WTC11 (cell line): ENCODE measurements around the gene UNC13D. TPM values are rescaled to one million over a fixed set of nuclear protein-coding genes. Genes with fewer than 3 reads are reported as not detected.

Experiments used
- ATAC-seq: fragments of 200-7000 bp; cut with Tn5 transposase; 2 replicates; pipeline ENCODE4 v1.10.0; 2021; ENCODE audit warnings: mild to moderate bottlenecking, moderate library complexity
- CTCF ChIA-PET: fragments of 300-600 bp; sonication (Branson Sonifier 250); formaldehyde crosslinking; loops from one replicate; lab custom pipeline; 2021; ENCODE audit warnings: antibody characterized with exemption; lab: Charles Lee
- POLR2A ChIA-PET: fragments of 350-600 bp; sonication (Branson Sonifier 250); formaldehyde crosslinking; loops from one replicate; lab custom pipeline; 2021; ENCODE audit warnings: antibody characterized with exemption; lab: Charles Lee
- DNase-seq: peaks from one replicate; pipeline ENCODE4 v3.0.0; 2021; ENCODE audit warnings: low spot score
- H3K27ac Mint-ChIP-seq: 2 replicates; pipeline ENCODE4 v1.8.0; 2021; ENCODE audit warnings: mixed read lengths
- H3K27me3 Mint-ChIP-seq: 2 replicates; pipeline ENCODE4 v1.8.0; 2021; ENCODE audit warnings: low read depth, mild to moderate bottlenecking, moderate library complexity, mixed read lengths
- H3K36me3 Mint-ChIP-seq: 2 replicates; pipeline ENCODE4 v1.8.0; 2021; ENCODE audit warnings: mixed read lengths
- H3K4me1 Mint-ChIP-seq: 2 replicates; pipeline ENCODE4 v1.8.0; 2022; ENCODE audit warnings: mixed read lengths
- H3K4me3 Mint-ChIP-seq: 2 replicates; pipeline ENCODE4 v1.8.0; 2021; ENCODE audit warnings: mild to moderate bottlenecking, moderate library complexity, mixed read lengths
- H3K9me3 Mint-ChIP-seq: 2 replicates; pipeline ENCODE4 v1.8.0; 2021; ENCODE audit warnings: mixed read lengths
- AR ChIP-seq: fragments of 250-450 bp; sonication (Bioruptor Pico); IDR thresholded peaks from 2 replicates; pipeline ENCODE4 v1.9.0; 2021; ENCODE audit warnings: mild to moderate bottlenecking
- CDX4 ChIP-seq: fragments of 250-450 bp; sonication (Bioruptor Pico); IDR thresholded peaks from 2 replicates; pipeline ENCODE4 v1.9.0; 2021; ENCODE audit warnings: moderate library complexity, mild to moderate bottlenecking, inconsistent platforms, borderline replicate concordance
- CREM ChIP-seq: sonication (generic); formaldehyde crosslinking; IDR thresholded peaks from 2 replicates; pipeline ENCODE4 v1.8.1; 2022; ENCODE audit warnings: mild to moderate bottlenecking, missing genetic modification reagents, moderate library complexity
- HMGA2 ChIP-seq: fragments of 250-450 bp; sonication (Bioruptor Pico); IDR thresholded peaks from 2 replicates; pipeline ENCODE4 v1.4.0; 2021; ENCODE audit warnings: mild to moderate bottlenecking, moderate library complexity
- IRF1 ChIP-seq: sonication (generic); formaldehyde crosslinking; IDR thresholded peaks from 2 replicates; pipeline ENCODE4 v1.8.0; 2023; ENCODE audit warnings: missing genetic modification reagents
- JAZF1 ChIP-seq: fragments of 250-450 bp; sonication (Bioruptor Pico); IDR thresholded peaks from 2 replicates; pipeline ENCODE4 v1.9.0; 2021; ENCODE audit warnings: moderate library complexity, mild to moderate bottlenecking, inconsistent platforms
- NFATC4 ChIP-seq: fragments of 250-450 bp; sonication (Bioruptor Pico); IDR thresholded peaks from 2 replicates; pipeline ENCODE4 v1.9.0; 2021; ENCODE audit warnings: mild to moderate bottlenecking
- NFE2L1 ChIP-seq: sonication (generic); formaldehyde crosslinking; IDR thresholded peaks from 2 replicates; pipeline ENCODE4 v1.8.1; 2023; ENCODE audit warnings: missing genetic modification reagents
- NFYB ChIP-seq: sonication (generic); formaldehyde crosslinking; conservative IDR thresholded peaks from 2 replicates; pipeline ENCODE4 v1.8.0; 2022; ENCODE audit warnings: low read depth, missing genetic modification reagents
- NR1H2 ChIP-seq: sonication (generic); formaldehyde crosslinking; IDR thresholded peaks from 2 replicates; pipeline ENCODE4 v1.9.0; 2021; ENCODE audit warnings: mild to moderate bottlenecking, moderate library complexity, missing genetic modification reagents
- SMAD3 ChIP-seq: sonication (generic); formaldehyde crosslinking; IDR thresholded peaks from 2 replicates; pipeline ENCODE4 v1.8.0; 2022; ENCODE audit warnings: missing genetic modification reagents, mild to moderate bottlenecking, borderline replicate concordance
- TEAD1 ChIP-seq: sonication (generic); formaldehyde crosslinking; IDR thresholded peaks from 2 replicates; pipeline ENCODE4 v1.8.0; 2022; ENCODE audit warnings: mild to moderate bottlenecking, missing genetic modification reagents
- ZNF281 ChIP-seq: sonication (generic); formaldehyde crosslinking; IDR thresholded peaks from 2 replicates; pipeline ENCODE4 v1.8.0; 2023; ENCODE audit warnings: mild to moderate bottlenecking, missing genetic modification reagents
- ZNF416 ChIP-seq: fragments of 250-450 bp; sonication (Bioruptor Pico); IDR thresholded peaks from 2 replicates; pipeline ENCODE4 v1.9.0; 2021; ENCODE audit warnings: mild to moderate bottlenecking, inconsistent platforms
- ZNF423 ChIP-seq: fragments of 250-450 bp; sonication (Bioruptor Pico); IDR thresholded peaks from 2 replicates; pipeline ENCODE4 v2.1.2; 2022; ENCODE audit warnings: mild to moderate bottlenecking, moderate library complexity
- total RNA-seq: library from RNA; stranded (reverse); gene quantifications from 3 replicates; pipeline ENCODE4 v1.2.3, GENCODE V29; 2021
- TF ChIP-seq, protein P1 (sequence below): sonication (generic); formaldehyde crosslinking; IDR thresholded peaks from 2 replicates; pipeline ENCODE4 v1.8.1; 2023; ENCODE audit warnings: mild to moderate bottlenecking, missing genetic modification reagents, moderate library complexity
- TF ChIP-seq, protein P2 (sequence below): sonication (generic); formaldehyde crosslinking; IDR thresholded peaks from 2 replicates; pipeline ENCODE4 v1.8.0; 2022; ENCODE audit warnings: mild to moderate bottlenecking, missing genetic modification reagents

Gene UNC13D
- total RNA-seq, 1 experiment from 2014 or later: 13.1 TPM

GRCh38 chr17:75842411-75842810 lies 1.8 kb downstream of the UNC13D start:
- Mint-ChIP-seq H3K4me1 (peaks cover 14% of the 10 kb centered on the region), H3K4me3 (no peak overlapping the region), H3K27me3 (no peaks in the 10 kb centered on the region), H3K36me3 (peaks cover 14% of the 10 kb centered on the region; the same call in 1 of the 2 replicates), H3K9me3 (no peaks in the 10 kb centered on the region), H3K27ac (no peak overlapping the region)
- CTCF ChIA-PET: interaction anchor here (0.6 to 8.8 kb wide), 3 partner anchors 14 to 155 kb away, joined by 3 to 180 read pairs (median 3); no protein-coding TSS in a partner anchor
- TF ChIP-seq JAZF1 (CRISPR knock-in tag): no peak
- DNase-seq: no peak
- POLR2A ChIA-PET: interaction anchor here (0.5 to 1.1 kb wide), 2 partner anchors 58 to 263 kb away, joined by 3 read pairs; no protein-coding TSS in a partner anchor
- ATAC-seq: no peak

- ChIA-PET POLR2A (interaction anchor here (0.7 kb wide), 1 partner anchor 14 kb away, joined by 5 read pairs; the partner anchor contains the start of gene WBP2), CTCF (interaction anchor here (1.0 to 2.9 kb wide), 2 partner anchors 11 to 14 kb away, joined by 3 to 20 read pairs; no protein-coding TSS in a partner anchor)
- Mint-ChIP-seq H3K4me1 (peaks cover 13% of the 10 kb centered on the region), H3K9me3 (no peaks in the 10 kb centered on the region), H3K4me3 (no peak overlapping the region), H3K27me3 (no peaks in the 10 kb centered on the region), H3K36me3 (peaks cover 4% of the 10 kb centered on the region; the same call in 1 of the 2 replicates), H3K27ac (no peak overlapping the region)
- no peak for ATAC-seq
- DNase-seq: no peak
- no peak for TF ChIP-seq TEAD1 (CRISPR knock-in tag)
- TF ChIP-seq NR1H2 (CRISPR knock-in tag): no peak
- TF ChIP-seq ZNF416 (CRISPR knock-in tag): no peak
- no peak for TF ChIP-seq ZNF423 (CRISPR knock-in tag)
- TF ChIP-seq NFE2L1 (CRISPR knock-in tag): no peak
- no peak for TF ChIP-seq CREM (CRISPR knock-in tag)
- TF ChIP-seq SMAD3 (CRISPR knock-in tag): no peak
- TF ChIP-seq HMGA2 (CRISPR knock-in tag): no peak
- no peak for TF ChIP-seq IRF1 (CRISPR knock-in tag)
- no peak for TF ChIP-seq ZNF281 (CRISPR knock-in tag)
- no peak for TF ChIP-seq NFYB (CRISPR knock-in tag)
- no peak for TF ChIP-seq CDX4 (CRISPR knock-in tag)
- TF ChIP-seq, protein P1, sequence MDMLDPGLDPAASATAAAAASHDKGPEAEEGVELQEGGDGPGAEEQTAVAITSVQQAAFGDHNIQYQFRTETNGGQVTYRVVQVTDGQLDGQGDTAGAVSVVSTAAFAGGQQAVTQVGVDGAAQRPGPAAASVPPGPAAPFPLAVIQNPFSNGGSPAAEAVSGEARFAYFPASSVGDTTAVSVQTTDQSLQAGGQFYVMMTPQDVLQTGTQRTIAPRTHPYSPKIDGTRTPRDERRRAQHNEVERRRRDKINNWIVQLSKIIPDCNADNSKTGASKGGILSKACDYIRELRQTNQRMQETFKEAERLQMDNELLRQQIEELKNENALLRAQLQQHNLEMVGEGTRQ (CRISPR knock-in tag): no peak
- TF ChIP-seq, protein P2, sequence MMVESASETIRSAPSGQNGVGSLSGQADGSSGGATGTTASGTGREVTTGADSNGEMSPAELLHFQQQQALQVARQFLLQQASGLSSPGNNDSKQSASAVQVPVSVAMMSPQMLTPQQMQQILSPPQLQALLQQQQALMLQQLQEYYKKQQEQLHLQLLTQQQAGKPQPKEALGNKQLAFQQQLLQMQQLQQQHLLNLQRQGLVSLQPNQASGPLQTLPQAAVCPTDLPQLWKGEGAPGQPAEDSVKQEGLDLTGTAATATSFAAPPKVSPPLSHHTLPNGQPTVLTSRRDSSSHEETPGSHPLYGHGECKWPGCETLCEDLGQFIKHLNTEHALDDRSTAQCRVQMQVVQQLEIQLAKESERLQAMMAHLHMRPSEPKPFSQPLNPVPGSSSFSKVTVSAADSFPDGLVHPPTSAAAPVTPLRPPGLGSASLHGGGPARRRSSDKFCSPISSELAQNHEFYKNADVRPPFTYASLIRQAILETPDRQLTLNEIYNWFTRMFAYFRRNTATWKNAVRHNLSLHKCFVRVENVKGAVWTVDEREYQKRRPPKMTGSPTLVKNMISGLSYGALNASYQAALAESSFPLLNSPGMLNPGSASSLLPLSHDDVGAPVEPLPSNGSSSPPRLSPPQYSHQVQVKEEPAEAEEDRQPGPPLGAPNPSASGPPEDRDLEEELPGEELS (CRISPR knock-in tag): no peak
- no peak for TF ChIP-seq NFATC4 (CRISPR knock-in tag)
- no peak for TF ChIP-seq AR
- TF ChIP-seq, all 79 proteins: peak for 0
These were observed 3.4 kb downstream of the UNC13D start for GRCh38 chr17:75840799-75841164.
